GM23338 (cell line): ENCODE measurements around the gene MAD1L1. TPM values are rescaled to one million over a fixed set of nuclear protein-coding genes. Genes with fewer than 3 reads are reported as not detected.

ENCODE experiments used
- ATAC-seq: fragments of 200-7000 bp; cut with Tn5 transposase; 3 replicates; pipeline ENCODE4 v1.9.1; 2020
- DNase-seq: peaks from one replicate; pipeline ENCODE4 v3.0.0-alpha.2; 2015; ENCODE audit warnings: low spot score
- H2AFZ ChIP-seq: fragments of 200-600 bp; sonication (generic); 2 replicates; pipeline ENCODE4 v1.8.0; 2016; ENCODE audit warnings: antibody characterized with exemption, mild to moderate bottlenecking, moderate library complexity
- H3F3A ChIP-seq: fragments of 200-600 bp; sonication (generic); replicated peaks from 2 replicates; pipeline ENCODE4 v1.8.0; 2017; ENCODE audit warnings: antibody characterized with exemption, mixed run types, low read depth
- H3K27ac ChIP-seq: fragments of 200-600 bp; sonication (generic); 2 replicates; pipeline ENCODE4 v1.6.1; 2016; ENCODE audit warnings: low read depth
- H3K27me3 ChIP-seq: fragments of 200-600 bp; sonication (generic); 2 replicates; pipeline ENCODE4 v1.8.0; 2016; ENCODE audit warnings: mild to moderate bottlenecking, mixed run types, moderate library complexity; ENCODE audit not compliant: insufficient read depth
- H3K36me3 ChIP-seq: fragments of 200-600 bp; sonication (generic); 2 replicates; pipeline ENCODE4 v1.8.0; 2016; ENCODE audit warnings: mild to moderate bottlenecking; ENCODE audit not compliant: insufficient read depth
- H3K4me1 ChIP-seq: fragments of 200-600 bp; sonication (generic); 2 replicates; pipeline ENCODE4 v1.8.0; 2016; ENCODE audit warnings: mild to moderate bottlenecking, moderate library complexity; ENCODE audit not compliant: insufficient read depth
- H3K4me2 ChIP-seq: fragments of 200-600 bp; sonication (generic); 2 replicates; pipeline ENCODE4 v1.7.1; 2017; ENCODE audit warnings: mixed run types
- H3K4me3 ChIP-seq: fragments of 200-600 bp; sonication (generic); 2 replicates; pipeline ENCODE4 v1.6.1; 2016; ENCODE audit warnings: mixed run types
- H3K79me2 ChIP-seq: fragments of 200-600 bp; sonication (generic); replicated peaks from 2 replicates; pipeline ENCODE4 v1.8.0; 2017; ENCODE audit warnings: mild to moderate bottlenecking; ENCODE audit not compliant: insufficient read depth
- H3K9me2 ChIP-seq: fragments of 200-600 bp; sonication (generic); 2 replicates; pipeline ENCODE4 v1.8.0; 2017; ENCODE audit not compliant: insufficient read depth
- H4K20me1 ChIP-seq: fragments of 200-600 bp; sonication (generic); replicated peaks from 2 replicates; pipeline ENCODE4 v1.8.0; 2017; ENCODE audit warnings: mild to moderate bottlenecking; ENCODE audit not compliant: insufficient read depth
- H3K27ac Mint-ChIP-seq: 2 replicates; pipeline ENCODE4 v1.8.0; 2020; ENCODE audit warnings: inconsistent platforms, mild to moderate bottlenecking, moderate library complexity, mixed read lengths
- H3K27me3 Mint-ChIP-seq: 3 replicates; pipeline ENCODE4 v1.8.0; 2022; ENCODE audit warnings: low read depth, mild to moderate bottlenecking, moderate library complexity, mixed read lengths, inconsistent platforms; ENCODE audit not compliant: insufficient read depth, poor library complexity
- H3K36me3 Mint-ChIP-seq: 3 replicates; pipeline ENCODE4 v1.8.0; 2021; ENCODE audit warnings: low read depth, mild to moderate bottlenecking, inconsistent platforms, moderate library complexity, mixed read lengths
- H3K4me1 Mint-ChIP-seq: 3 replicates; pipeline ENCODE4 v1.8.0; 2020; ENCODE audit warnings: mild to moderate bottlenecking, inconsistent platforms, mixed read lengths
- H3K4me3 Mint-ChIP-seq: 3 replicates; pipeline ENCODE4 v1.8.0; 2021; ENCODE audit warnings: moderate library complexity, mild to moderate bottlenecking, inconsistent platforms, mixed read lengths
- H3K9me3 Mint-ChIP-seq: 3 replicates; pipeline ENCODE4 v1.8.0; 2020; ENCODE audit warnings: moderate library complexity, mild to moderate bottlenecking, inconsistent platforms, mixed read lengths
- CREB1 ChIP-seq: fragments of 250-450 bp; sonication (Bioruptor Pico); IDR thresholded peaks from 2 replicates; pipeline ENCODE4 v1.5.0; 2020; ENCODE audit warnings: low read depth, mild to moderate bottlenecking, moderate library complexity
- ETS1 ChIP-seq: IDR thresholded peaks from 2 replicates; pipeline ENCODE4 v1.6.1; 2016; ENCODE audit warnings: antibody characterized with exemption
- EZH2 ChIP-seq: fragments of 200-600 bp; sonication (generic); IDR thresholded peaks from one replicate; pipeline ENCODE4 v1.8.0; 2017; ENCODE audit warnings: antibody characterized with exemption, mild to moderate bottlenecking, low read depth; ENCODE audit not compliant: unreplicated experiment
- EZH2phosphoT487 ChIP-seq: fragments of 200-600 bp; sonication (generic); IDR thresholded peaks from one replicate; pipeline ENCODE4 v1.8.1; 2018; ENCODE audit warnings: antibody characterized with exemption; ENCODE audit not compliant: unreplicated experiment
- JUNB ChIP-seq: IDR thresholded peaks from one replicate; pipeline ENCODE4 v1.6.1; 2016; ENCODE audit warnings: antibody characterized with exemption; ENCODE audit not compliant: unreplicated experiment
- NANOG ChIP-seq: IDR thresholded peaks from 2 replicates; pipeline ENCODE4 v1.6.1; 2016; ENCODE audit warnings: antibody characterized with exemption, borderline replicate concordance
- POLR2AphosphoS5 ChIP-seq: IDR thresholded peaks from 2 replicates; pipeline ENCODE4 v1.6.1; 2016; ENCODE audit warnings: antibody characterized with exemption, low read depth
- REST ChIP-seq: IDR thresholded peaks from one replicate; pipeline ENCODE4 v1.6.1; 2018; ENCODE audit warnings: antibody characterized with exemption; ENCODE audit not compliant: unreplicated experiment
- STAT1 ChIP-seq: IDR thresholded peaks from one replicate; pipeline ENCODE4 v1.6.1; 2016; ENCODE audit warnings: antibody characterized with exemption; ENCODE audit not compliant: unreplicated experiment
- ZNF114 ChIP-seq: fragments of 250-450 bp; sonication (Bioruptor Pico); IDR thresholded peaks from 2 replicates; pipeline ENCODE4 v1.5.0; 2020; ENCODE audit warnings: mild to moderate bottlenecking, moderate library complexity
- ZNF331 ChIP-seq: fragments of 250-450 bp; sonication (Bioruptor Pico); IDR thresholded peaks from 2 replicates; pipeline ENCODE4 v1.5.0; 2020; ENCODE audit warnings: low read depth, mild to moderate bottlenecking, moderate library complexity
- polyA plus RNA-seq: library from polyadenylated mRNA; unstranded; fragments of >200 nt; fragmentation: Nextera tagmentation; extraction: Ambion mirVana; gene quantifications from 2 replicates; pipeline ENCODE4 v1.2.1, GENCODE V29; 2016
- total RNA-seq: library from RNA; depleted of rRNA; stranded (reverse); fragments of >200 nt; shearing (Covaris generic); gene quantifications from 2 replicates; pipeline ENCODE4 v1.2.3, GENCODE V29; 2014
- TF ChIP-seq, protein P1 (sequence below): fragments of 250-450 bp; sonication (Bioruptor Pico); IDR thresholded peaks from 2 replicates; pipeline ENCODE4 v1.5.0; 2020; ENCODE audit warnings: mild to moderate bottlenecking, moderate library complexity
- TF ChIP-seq, protein P2 (sequence below), 2 experiments: fragments of 200-600 bp in 1 of 2; sonication (generic) in 1 of 2; conservative IDR thresholded peaks; 2 replicates each; pipeline versions ENCODE4 v1.5.1 to v1.6.1; 2016 to 2017; ENCODE audit warnings: antibody characterized with exemption in 2 of 2, low read depth in 2 of 2, mild to moderate bottlenecking in 2 of 2, moderate library complexity in 1 of 2

The MAD1L1 gene
- total and polyA plus RNA-seq, 2 experiments from 2014 or later = 40.3 to 59.3 TPM

DNA sequence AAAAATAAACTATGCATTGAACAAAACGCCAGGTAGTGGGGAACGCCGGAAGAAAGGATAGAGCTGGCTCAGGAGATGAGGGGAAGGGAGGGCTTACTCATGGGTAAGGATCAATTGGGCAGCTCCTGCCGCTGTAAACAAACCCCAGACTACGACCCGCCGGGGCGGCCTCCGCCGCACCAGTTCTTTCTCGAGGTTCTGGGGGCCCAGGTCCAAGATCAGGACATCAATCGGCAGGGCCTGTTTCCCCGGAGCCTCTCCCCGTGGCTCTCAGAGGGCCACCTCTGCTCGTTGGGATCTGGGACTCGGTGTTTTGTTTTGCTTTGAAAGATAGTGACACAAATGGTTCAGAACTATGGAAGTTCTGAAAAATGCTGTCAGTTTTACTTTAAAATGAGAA lies 422.2 kb downstream of the MAD1L1 start:
- Histone ChIP-seq H3K36me3 (no peaks in the 10 kb centered on the region), H3K27me3 (no peaks in the 10 kb centered on the region), H3K9me2 (no peaks in the 10 kb centered on the region), H3K4me1 (no peaks in the 10 kb centered on the region), H2AFZ (no peak overlapping the region), H3K27ac (no peak overlapping the region), H3K4me2 (no peak overlapping the region), H3K79me2 (no peaks in the 10 kb centered on the region), H4K20me1 (no peaks in the 10 kb centered on the region), H3K4me3 (no peak overlapping the region), H3F3A (no peaks in the 10 kb centered on the region)
- Mint-ChIP-seq H3K4me1 (peaks cover 3% of the 10 kb centered on the region), H3K27me3 (peaks cover 6% of the 10 kb centered on the region), H3K9me3 (no peaks in the 10 kb centered on the region), H3K36me3 (no peaks in the 10 kb centered on the region), H3K4me3 (no peak overlapping the region), H3K27ac (no peak overlapping the region)
- DNase-seq (no peak), ATAC-seq (no peak)
- TF ChIP-seq REST = no peak
- no peak for TF ChIP-seq ZNF331 (CRISPR knock-in tag)
- TF ChIP-seq, protein P1, sequence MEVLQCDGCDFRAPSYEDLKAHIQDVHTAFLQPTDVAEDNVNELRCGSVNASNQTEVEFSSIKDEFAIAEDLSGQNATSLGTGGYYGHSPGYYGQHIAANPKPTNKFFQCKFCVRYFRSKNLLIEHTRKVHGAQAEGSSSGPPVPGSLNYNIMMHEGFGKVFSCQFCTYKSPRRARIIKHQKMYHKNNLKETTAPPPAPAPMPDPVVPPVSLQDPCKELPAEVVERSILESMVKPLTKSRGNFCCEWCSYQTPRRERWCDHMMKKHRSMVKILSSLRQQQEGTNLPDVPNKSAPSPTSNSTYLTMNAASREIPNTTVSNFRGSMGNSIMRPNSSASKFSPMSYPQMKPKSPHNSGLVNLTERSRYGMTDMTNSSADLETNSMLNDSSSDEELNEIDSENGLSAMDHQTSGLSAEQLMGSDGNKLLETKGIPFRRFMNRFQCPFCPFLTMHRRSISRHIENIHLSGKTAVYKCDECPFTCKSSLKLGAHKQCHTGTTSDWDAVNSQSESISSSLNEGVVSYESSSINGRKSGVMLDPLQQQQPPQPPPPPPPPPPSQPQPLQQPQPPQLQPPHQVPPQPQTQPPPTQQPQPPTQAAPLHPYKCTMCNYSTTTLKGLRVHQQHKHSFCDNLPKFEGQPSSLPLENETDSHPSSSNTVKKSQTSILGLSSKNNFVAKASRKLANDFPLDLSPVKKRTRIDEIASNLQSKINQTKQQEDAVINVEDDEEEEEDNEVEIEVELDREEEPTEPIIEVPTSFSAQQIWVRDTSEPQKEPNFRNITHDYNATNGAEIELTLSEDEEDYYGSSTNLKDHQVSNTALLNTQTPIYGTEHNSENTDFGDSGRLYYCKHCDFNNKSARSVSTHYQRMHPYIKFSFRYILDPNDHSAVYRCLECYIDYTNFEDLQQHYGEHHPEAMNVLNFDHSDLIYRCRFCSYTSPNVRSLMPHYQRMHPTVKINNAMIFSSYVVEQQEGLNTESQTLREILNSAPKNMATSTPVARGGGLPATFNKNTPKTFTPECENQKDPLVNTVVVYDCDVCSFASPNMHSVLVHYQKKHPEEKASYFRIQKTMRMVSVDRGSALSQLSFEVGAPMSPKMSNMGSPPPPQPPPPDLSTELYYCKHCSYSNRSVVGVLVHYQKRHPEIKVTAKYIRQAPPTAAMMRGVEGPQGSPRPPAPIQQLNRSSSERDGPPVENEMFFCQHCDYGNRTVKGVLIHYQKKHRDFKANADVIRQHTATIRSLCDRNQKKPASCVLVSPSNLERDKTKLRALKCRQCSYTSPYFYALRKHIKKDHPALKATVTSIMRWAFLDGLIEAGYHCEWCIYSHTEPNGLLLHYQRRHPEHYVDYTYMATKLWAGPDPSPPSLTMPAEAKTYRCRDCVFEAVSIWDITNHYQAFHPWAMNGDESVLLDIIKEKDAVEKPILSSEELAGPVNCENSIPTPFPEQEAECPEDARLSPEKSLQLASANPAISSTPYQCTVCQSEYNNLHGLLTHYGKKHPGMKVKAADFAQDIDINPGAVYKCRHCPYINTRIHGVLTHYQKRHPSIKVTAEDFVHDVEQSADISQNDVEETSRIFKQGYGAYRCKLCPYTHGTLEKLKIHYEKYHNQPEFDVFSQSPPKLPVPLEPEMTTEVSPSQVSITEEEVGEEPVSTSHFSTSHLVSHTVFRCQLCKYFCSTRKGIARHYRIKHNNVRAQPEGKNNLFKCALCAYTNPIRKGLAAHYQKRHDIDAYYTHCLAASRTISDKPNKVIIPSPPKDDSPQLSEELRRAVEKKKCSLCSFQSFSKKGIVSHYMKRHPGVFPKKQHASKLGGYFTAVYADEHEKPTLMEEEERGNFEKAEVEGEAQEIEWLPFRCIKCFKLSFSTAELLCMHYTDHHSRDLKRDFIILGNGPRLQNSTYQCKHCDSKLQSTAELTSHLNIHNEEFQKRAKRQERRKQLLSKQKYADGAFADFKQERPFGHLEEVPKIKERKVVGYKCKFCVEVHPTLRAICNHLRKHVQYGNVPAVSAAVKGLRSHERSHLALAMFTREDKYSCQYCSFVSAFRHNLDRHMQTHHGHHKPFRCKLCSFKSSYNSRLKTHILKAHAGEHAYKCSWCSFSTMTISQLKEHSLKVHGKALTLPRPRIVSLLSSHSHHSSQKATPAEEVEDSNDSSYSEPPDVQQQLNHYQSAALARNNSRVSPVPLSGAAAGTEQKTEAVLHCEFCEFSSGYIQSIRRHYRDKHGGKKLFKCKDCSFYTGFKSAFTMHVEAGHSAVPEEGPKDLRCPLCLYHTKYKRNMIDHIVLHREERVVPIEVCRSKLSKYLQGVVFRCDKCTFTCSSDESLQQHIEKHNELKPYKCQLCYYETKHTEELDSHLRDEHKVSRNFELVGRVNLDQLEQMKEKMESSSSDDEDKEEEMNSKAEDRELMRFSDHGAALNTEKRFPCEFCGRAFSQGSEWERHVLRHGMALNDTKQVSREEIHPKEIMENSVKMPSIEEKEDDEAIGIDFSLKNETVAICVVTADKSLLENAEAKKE = no peak
- TF ChIP-seq POLR2AphosphoS5 = no peak
- TF ChIP-seq EZH2 = no peak
- no peak for TF ChIP-seq STAT1
- TF ChIP-seq CREB1 = no peak
- TF ChIP-seq ZNF114 (CRISPR knock-in tag) = no peak
- TF ChIP-seq, protein P2, sequence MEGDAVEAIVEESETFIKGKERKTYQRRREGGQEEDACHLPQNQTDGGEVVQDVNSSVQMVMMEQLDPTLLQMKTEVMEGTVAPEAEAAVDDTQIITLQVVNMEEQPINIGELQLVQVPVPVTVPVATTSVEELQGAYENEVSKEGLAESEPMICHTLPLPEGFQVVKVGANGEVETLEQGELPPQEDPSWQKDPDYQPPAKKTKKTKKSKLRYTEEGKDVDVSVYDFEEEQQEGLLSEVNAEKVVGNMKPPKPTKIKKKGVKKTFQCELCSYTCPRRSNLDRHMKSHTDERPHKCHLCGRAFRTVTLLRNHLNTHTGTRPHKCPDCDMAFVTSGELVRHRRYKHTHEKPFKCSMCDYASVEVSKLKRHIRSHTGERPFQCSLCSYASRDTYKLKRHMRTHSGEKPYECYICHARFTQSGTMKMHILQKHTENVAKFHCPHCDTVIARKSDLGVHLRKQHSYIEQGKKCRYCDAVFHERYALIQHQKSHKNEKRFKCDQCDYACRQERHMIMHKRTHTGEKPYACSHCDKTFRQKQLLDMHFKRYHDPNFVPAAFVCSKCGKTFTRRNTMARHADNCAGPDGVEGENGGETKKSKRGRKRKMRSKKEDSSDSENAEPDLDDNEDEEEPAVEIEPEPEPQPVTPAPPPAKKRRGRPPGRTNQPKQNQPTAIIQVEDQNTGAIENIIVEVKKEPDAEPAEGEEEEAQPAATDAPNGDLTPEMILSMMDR (conservative IDR thresholded peaks at IDR 0.05; ENCODE audit: low read depth in 2 of 2) = no peak
- TF ChIP-seq EZH2phosphoT487 = no peak
- no peak for TF ChIP-seq ETS1
- no peak for TF ChIP-seq JUNB
- TF ChIP-seq NANOG = no peak
